ENCODE data around the gene ZIC2.

GRCh38 chr13:99991013-99991827 lies 9.6 kb downstream of the ZIC2 start:
- no peak for TF ChIP-seq POLR2A (IDR thresholded peaks at IDR 0.05)
- TF ChIP-seq, protein P1, sequence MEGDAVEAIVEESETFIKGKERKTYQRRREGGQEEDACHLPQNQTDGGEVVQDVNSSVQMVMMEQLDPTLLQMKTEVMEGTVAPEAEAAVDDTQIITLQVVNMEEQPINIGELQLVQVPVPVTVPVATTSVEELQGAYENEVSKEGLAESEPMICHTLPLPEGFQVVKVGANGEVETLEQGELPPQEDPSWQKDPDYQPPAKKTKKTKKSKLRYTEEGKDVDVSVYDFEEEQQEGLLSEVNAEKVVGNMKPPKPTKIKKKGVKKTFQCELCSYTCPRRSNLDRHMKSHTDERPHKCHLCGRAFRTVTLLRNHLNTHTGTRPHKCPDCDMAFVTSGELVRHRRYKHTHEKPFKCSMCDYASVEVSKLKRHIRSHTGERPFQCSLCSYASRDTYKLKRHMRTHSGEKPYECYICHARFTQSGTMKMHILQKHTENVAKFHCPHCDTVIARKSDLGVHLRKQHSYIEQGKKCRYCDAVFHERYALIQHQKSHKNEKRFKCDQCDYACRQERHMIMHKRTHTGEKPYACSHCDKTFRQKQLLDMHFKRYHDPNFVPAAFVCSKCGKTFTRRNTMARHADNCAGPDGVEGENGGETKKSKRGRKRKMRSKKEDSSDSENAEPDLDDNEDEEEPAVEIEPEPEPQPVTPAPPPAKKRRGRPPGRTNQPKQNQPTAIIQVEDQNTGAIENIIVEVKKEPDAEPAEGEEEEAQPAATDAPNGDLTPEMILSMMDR (IDR thresholded peaks at IDR 0.05) = no peak

Measured in prostate gland (tissue), 2 donors.